ENCODE results near the gene POGZ.
"Not testable (repeated sequence)": the region's sequence is repeated elsewhere in the genome, so short reads cannot be mapped to it uniquely, and the experiment has no call there.

POGZ gene

GRCh38 chr1:151465026-151465425 is 5.7 kb upstream of the POGZ start:
- no peak overlapping the region for H3K4me3 Mint-ChIP-seq
- no peaks in the 10 kb centered on the region for H3K9me3 Mint-ChIP-seq
- ATAC-seq (replicated peaks; ENCODE audit: extremely low read depth, poor library complexity, severe bottlenecking), result no peak

GRCh38 chr1:151461694-151462093 is 2.4 kb upstream of the POGZ start:
- ATAC-seq (replicated peaks; ENCODE audit: extremely low read depth, poor library complexity, severe bottlenecking) (no peak), DNase-seq (ENCODE audit: low spot score in 2 of 2) (no peak)
- Mint-ChIP-seq H3K27ac (ENCODE audit: low read depth) (no peak overlapping the region), H3K4me3 (no peak overlapping the region), H3K27me3 (peaks cover 36% of the 10 kb centered on the region), H3K9me3 (no peaks in the 10 kb centered on the region), H3K36me3 (ENCODE audit: insufficient read depth) (peaks cover 12% of the 10 kb centered on the region), H3K4me1 (peaks cover 14% of the 10 kb centered on the region)

More at GRCh38 chr1:151465026-151465425, 5.7 kb upstream of the POGZ start:
- H3K27ac Mint-ChIP-seq (ENCODE audit: low read depth), result no peak overlapping the region
- H3K36me3 Mint-ChIP-seq (ENCODE audit: insufficient read depth), result peaks cover 5% of the 10 kb centered on the region
- no peak for DNase-seq (ENCODE audit: low spot score in 2 of 2)
- no peaks in the 10 kb centered on the region for H3K4me1 Mint-ChIP-seq
- H3K27me3 Mint-ChIP-seq, result peaks cover 44% of the 10 kb centered on the region

GRCh38 chr1:151458802-151459330 is 428 bp downstream of the POGZ start:
- Mint-ChIP-seq H3K4me3 (peak overlapping the region; percentile 82), H3K36me3 (ENCODE audit: insufficient read depth) (peaks cover 12% of the 10 kb centered on the region), H3K9me3 (no peaks in the 10 kb centered on the region), H3K27me3 (peaks cover 24% of the 10 kb centered on the region), H3K27ac (ENCODE audit: low read depth) (peak overlapping the region; percentile 94), H3K4me1 (peaks cover 19% of the 10 kb centered on the region)
- DNase-seq (ENCODE audit: low spot score in 2 of 2) (peak; percentile 30 to 37), ATAC-seq (replicated peaks; ENCODE audit: extremely low read depth, poor library complexity, severe bottlenecking) (peak; percentile 22)

- Mint-ChIP-seq H3K27me3 (peaks cover 17% of the 10 kb centered on the region), H3K4me3 (peak overlapping the region; percentile 87), H3K9me3 (no peaks in the 10 kb centered on the region), H3K27ac (ENCODE audit: low read depth) (peak overlapping the region; percentile 94), H3K36me3 (ENCODE audit: insufficient read depth) (peaks cover 12% of the 10 kb centered on the region), H3K4me1 (peaks cover 24% of the 10 kb centered on the region)
- ATAC-seq (replicated peaks; ENCODE audit: extremely low read depth, poor library complexity, severe bottlenecking) (peak; percentile 69), DNase-seq (ENCODE audit: low spot score in 2 of 2) (peak; percentile 21 to 36)
These were observed 1.1 kb downstream of the POGZ start for GRCh38 chr1:151457911-151458801.

- Mint-ChIP-seq H3K27ac (ENCODE audit: low read depth) (no peak overlapping the region), H3K27me3 (no peaks in the 10 kb centered on the region), H3K4me1 (peaks cover 24% of the 10 kb centered on the region), H3K9me3 (no peaks in the 10 kb centered on the region), H3K4me3 (no peak overlapping the region), H3K36me3 (ENCODE audit: insufficient read depth) (peaks cover 14% of the 10 kb centered on the region)
- DNase-seq (ENCODE audit: low spot score in 2 of 2), result no peak
- ATAC-seq (replicated peaks; ENCODE audit: extremely low read depth, poor library complexity, severe bottlenecking), result no peak
These were observed 3.3 kb downstream of the POGZ start for GRCh38 chr1:151455966-151456365.

- no peak for DNase-seq (ENCODE audit: low spot score in 2 of 2)
- no peak for ATAC-seq (replicated peaks; ENCODE audit: extremely low read depth, poor library complexity, severe bottlenecking)
- Mint-ChIP-seq H3K9me3 (no peaks in the 10 kb centered on the region), H3K4me1 (peaks cover 24% of the 10 kb centered on the region), H3K36me3 (ENCODE audit: insufficient read depth) (peaks cover 16% of the 10 kb centered on the region), H3K27me3 (no peaks in the 10 kb centered on the region), H3K27ac (ENCODE audit: low read depth) (no peak overlapping the region), H3K4me3 (no peak overlapping the region)
These were observed 4.1 kb downstream of the POGZ start for GRCh38 chr1:151455231-151455630.

- Mint-ChIP-seq H3K4me1 (peaks cover 26% of the 10 kb centered on the region), H3K27ac (ENCODE audit: low read depth) (peak overlapping the region; percentile 29)
These were observed 11.6 kb downstream of the POGZ start for GRCh38 chr1:151447696-151448095.

GRCh38 chr1:151444783-151445177 is 14.5 kb downstream of the POGZ start:
- ATAC-seq (replicated peaks; ENCODE audit: extremely low read depth, poor library complexity, severe bottlenecking) (no peak), DNase-seq (ENCODE audit: low spot score in 2 of 2) (no peak)
- peaks cover 16% of the 10 kb centered on the region for H3K36me3 Mint-ChIP-seq (ENCODE audit: insufficient read depth)
- peaks cover 38% of the 10 kb centered on the region for H3K4me1 Mint-ChIP-seq
- peak overlapping the region; percentile 44 for H3K27ac Mint-ChIP-seq (ENCODE audit: low read depth)
- H3K4me3 Mint-ChIP-seq, result no peak overlapping the region
- no peaks in the 10 kb centered on the region for H3K9me3 Mint-ChIP-seq
- no peaks in the 10 kb centered on the region for H3K27me3 Mint-ChIP-seq

More at GRCh38 chr1:151447696-151448095, 11.6 kb downstream of the POGZ start:
- no peak overlapping the region for H3K4me3 Mint-ChIP-seq
- H3K9me3 Mint-ChIP-seq, result no peaks in the 10 kb centered on the region
- no peak for ATAC-seq (replicated peaks; ENCODE audit: extremely low read depth, poor library complexity, severe bottlenecking)
- H3K36me3 Mint-ChIP-seq (ENCODE audit: insufficient read depth), result peaks cover 9% of the 10 kb centered on the region
- H3K27me3 Mint-ChIP-seq, result no peaks in the 10 kb centered on the region
- no peak for DNase-seq (ENCODE audit: low spot score in 2 of 2)

GRCh38 chr1:151443846-151444782 is 15.2 kb downstream of the POGZ start:
- ATAC-seq (replicated peaks; ENCODE audit: extremely low read depth, poor library complexity, severe bottlenecking) (peak; percentile 97), DNase-seq (ENCODE audit: low spot score in 2 of 2) (peak; percentile 45 to 65)
- Mint-ChIP-seq H3K27ac (ENCODE audit: low read depth) (peak overlapping the region; percentile 44), H3K27me3 (no peaks in the 10 kb centered on the region), H3K9me3 (no peaks in the 10 kb centered on the region), H3K4me3 (no peak overlapping the region), H3K4me1 (peaks cover 41% of the 10 kb centered on the region), H3K36me3 (ENCODE audit: insufficient read depth) (peaks cover 20% of the 10 kb centered on the region)

GRCh38 chr1:151437396-151437795 is 21.9 kb downstream of the POGZ start:
- peaks cover 51% of the 10 kb centered on the region for H3K4me1 Mint-ChIP-seq
- not testable (repeated sequence) for H3K27ac Mint-ChIP-seq (ENCODE audit: low read depth); DNase-seq (ENCODE audit: low spot score in 2 of 2); H3K27me3 Mint-ChIP-seq; ATAC-seq (replicated peaks; ENCODE audit: extremely low read depth, poor library complexity, severe bottlenecking); H3K4me3 Mint-ChIP-seq; H3K9me3 Mint-ChIP-seq
- H3K36me3 Mint-ChIP-seq (ENCODE audit: insufficient read depth), result peaks cover 26% of the 10 kb centered on the region

GRCh38 chr1:151436985-151437384 is 22.3 kb downstream of the POGZ start:
- peak overlapping the region; percentile 11 for H3K4me3 Mint-ChIP-seq
- H3K27ac Mint-ChIP-seq (ENCODE audit: low read depth), result no peak overlapping the region
- DNase-seq (ENCODE audit: low spot score in 2 of 2) (no peak), ATAC-seq (replicated peaks; ENCODE audit: extremely low read depth, poor library complexity, severe bottlenecking) (peak; percentile 87)
- H3K9me3 Mint-ChIP-seq, result no peaks in the 10 kb centered on the region
- H3K27me3 Mint-ChIP-seq, result no peaks in the 10 kb centered on the region
- H3K4me1 Mint-ChIP-seq, result peaks cover 51% of the 10 kb centered on the region
- H3K36me3 Mint-ChIP-seq (ENCODE audit: insufficient read depth), result peaks cover 26% of the 10 kb centered on the region

- no peak for ATAC-seq (replicated peaks; ENCODE audit: extremely low read depth, poor library complexity, severe bottlenecking)
- Mint-ChIP-seq H3K9me3 (no peaks in the 10 kb centered on the region), H3K27me3 (no peaks in the 10 kb centered on the region)
These were observed 24.1 kb downstream of the POGZ start for GRCh38 chr1:151435174-151435573.

More at GRCh38 chr1:151435174-151435573, 24.1 kb downstream of the POGZ start:
- Mint-ChIP-seq H3K4me1 (peaks cover 39% of the 10 kb centered on the region), H3K27ac (ENCODE audit: low read depth) (peak overlapping the region; percentile 57), H3K36me3 (ENCODE audit: insufficient read depth) (peaks cover 19% of the 10 kb centered on the region), H3K4me3 (no peak overlapping the region)
- no peak for DNase-seq (ENCODE audit: low spot score in 2 of 2)

All from central memory CD8-positive, alpha-beta T cell (primary cell).